ENCODE results near the gene FNBP1. TPM values are rescaled to one million over a fixed set of nuclear protein-coding genes. Genes with fewer than 3 reads are reported as not detected.
"Not testable (repeated sequence)": the region's sequence is repeated elsewhere in the genome, so short reads cannot be mapped to it uniquely, and the experiment has no call there.

The FNBP1 gene
- total RNA-seq, 1 experiment from 2014 or later: 53.6 TPM

DNA sequence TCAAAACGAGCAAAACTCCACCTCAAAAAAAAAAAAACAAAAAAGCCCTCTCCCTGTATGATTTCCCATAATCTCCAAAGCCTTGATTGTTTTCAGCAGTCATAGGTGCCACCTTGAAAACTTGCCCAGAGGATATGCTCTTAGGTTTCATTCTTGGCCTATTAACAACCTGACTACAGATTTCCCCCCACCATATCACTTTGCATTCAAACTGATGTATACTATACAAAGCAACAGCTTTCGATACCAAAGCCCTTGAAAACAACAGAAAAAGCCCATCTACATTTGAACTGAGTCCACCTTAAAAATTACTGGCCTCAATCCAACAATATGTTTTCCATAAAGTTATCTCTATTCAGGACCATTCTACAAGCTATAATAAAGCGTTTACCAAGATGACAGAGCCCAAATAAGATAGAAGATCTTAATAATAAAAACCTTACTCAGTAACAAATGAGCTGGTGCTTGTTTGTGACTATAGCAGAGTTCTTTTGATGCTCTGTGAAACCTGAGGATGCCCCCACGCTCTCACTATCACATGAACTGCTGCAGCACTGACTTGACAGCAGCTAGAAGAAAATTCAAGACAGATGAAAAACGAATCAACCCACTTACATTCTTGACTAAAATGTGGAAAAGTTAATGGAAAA lies 44.4 kb downstream of the FNBP1 start:
- no peak overlapping the region for H3K27ac ChIP-seq (ENCODE audit: low read length)
- H3K4me1 ChIP-seq (ENCODE audit: control insufficient read depth, insufficient read depth, low read length): peaks cover 12% of the 10 kb centered on the region; the same call in 1 of the 2 replicates
- ATAC-seq (no peak), DNase-seq (ENCODE audit: low read depth, low spot score) (no peak)
- no TSS peak for BruUV-seq (replicated peaks)
- in situ Hi-C loops (cut with HindIII; ENCODE audit: low pct_unique_long_range_greater_than_20kb, low sequenced_read_pairs): no loop called here
- H3K27me3 ChIP-seq (ENCODE audit: control insufficient read depth, insufficient read depth, low read length): no peaks in the 10 kb centered on the region
- no peaks in the 10 kb centered on the region for H3K9me3 ChIP-seq (ENCODE audit: control insufficient read depth, insufficient read depth, low read depth, low read length)
- no peak overlapping the region for H3K4me3 ChIP-seq (ENCODE audit: low read depth in 2 of 2, low read length in 2 of 2)
- TF ChIP-seq, protein P1, sequence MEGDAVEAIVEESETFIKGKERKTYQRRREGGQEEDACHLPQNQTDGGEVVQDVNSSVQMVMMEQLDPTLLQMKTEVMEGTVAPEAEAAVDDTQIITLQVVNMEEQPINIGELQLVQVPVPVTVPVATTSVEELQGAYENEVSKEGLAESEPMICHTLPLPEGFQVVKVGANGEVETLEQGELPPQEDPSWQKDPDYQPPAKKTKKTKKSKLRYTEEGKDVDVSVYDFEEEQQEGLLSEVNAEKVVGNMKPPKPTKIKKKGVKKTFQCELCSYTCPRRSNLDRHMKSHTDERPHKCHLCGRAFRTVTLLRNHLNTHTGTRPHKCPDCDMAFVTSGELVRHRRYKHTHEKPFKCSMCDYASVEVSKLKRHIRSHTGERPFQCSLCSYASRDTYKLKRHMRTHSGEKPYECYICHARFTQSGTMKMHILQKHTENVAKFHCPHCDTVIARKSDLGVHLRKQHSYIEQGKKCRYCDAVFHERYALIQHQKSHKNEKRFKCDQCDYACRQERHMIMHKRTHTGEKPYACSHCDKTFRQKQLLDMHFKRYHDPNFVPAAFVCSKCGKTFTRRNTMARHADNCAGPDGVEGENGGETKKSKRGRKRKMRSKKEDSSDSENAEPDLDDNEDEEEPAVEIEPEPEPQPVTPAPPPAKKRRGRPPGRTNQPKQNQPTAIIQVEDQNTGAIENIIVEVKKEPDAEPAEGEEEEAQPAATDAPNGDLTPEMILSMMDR (IDR thresholded peaks at IDR 0.05): no peak
- TF ChIP-seq POLR2AphosphoS5 (IDR thresholded peaks at IDR 0.05; ENCODE audit: low read depth, low read length) (no peak), TCF7L2 (IDR thresholded peaks at IDR 0.05; ENCODE audit: low read depth, low read length) (no peak), SIN3A (IDR thresholded peaks at IDR 0.05; ENCODE audit: borderline replicate concordance, insufficient read depth, low read depth, low read length) (no peak)
- TF ChIP-seq, protein P2, sequence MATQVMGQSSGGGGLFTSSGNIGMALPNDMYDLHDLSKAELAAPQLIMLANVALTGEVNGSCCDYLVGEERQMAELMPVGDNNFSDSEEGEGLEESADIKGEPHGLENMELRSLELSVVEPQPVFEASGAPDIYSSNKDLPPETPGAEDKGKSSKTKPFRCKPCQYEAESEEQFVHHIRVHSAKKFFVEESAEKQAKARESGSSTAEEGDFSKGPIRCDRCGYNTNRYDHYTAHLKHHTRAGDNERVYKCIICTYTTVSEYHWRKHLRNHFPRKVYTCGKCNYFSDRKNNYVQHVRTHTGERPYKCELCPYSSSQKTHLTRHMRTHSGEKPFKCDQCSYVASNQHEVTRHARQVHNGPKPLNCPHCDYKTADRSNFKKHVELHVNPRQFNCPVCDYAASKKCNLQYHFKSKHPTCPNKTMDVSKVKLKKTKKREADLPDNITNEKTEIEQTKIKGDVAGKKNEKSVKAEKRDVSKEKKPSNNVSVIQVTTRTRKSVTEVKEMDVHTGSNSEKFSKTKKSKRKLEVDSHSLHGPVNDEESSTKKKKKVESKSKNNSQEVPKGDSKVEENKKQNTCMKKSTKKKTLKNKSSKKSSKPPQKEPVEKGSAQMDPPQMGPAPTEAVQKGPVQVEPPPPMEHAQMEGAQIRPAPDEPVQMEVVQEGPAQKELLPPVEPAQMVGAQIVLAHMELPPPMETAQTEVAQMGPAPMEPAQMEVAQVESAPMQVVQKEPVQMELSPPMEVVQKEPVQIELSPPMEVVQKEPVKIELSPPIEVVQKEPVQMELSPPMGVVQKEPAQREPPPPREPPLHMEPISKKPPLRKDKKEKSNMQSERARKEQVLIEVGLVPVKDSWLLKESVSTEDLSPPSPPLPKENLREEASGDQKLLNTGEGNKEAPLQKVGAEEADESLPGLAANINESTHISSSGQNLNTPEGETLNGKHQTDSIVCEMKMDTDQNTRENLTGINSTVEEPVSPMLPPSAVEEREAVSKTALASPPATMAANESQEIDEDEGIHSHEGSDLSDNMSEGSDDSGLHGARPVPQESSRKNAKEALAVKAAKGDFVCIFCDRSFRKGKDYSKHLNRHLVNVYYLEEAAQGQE (IDR thresholded peaks at IDR 0.05; ENCODE audit: insufficient read depth in 1 of 2, low read depth in 2 of 2, low read length in 1 of 2): no peak
- no peaks in the 10 kb centered on the region; the same call in 1 of the 2 replicates for H3K36me3 ChIP-seq (ENCODE audit: control insufficient read depth, insufficient read depth, low read length)
- CTCF ChIA-PET: no interaction called here
- POLR2A ChIA-PET: no interaction called here
- intact Hi-C loops (cut with micrococcal nuclease; ENCODE audit: unreplicated experiment): no loop called here

DNA sequence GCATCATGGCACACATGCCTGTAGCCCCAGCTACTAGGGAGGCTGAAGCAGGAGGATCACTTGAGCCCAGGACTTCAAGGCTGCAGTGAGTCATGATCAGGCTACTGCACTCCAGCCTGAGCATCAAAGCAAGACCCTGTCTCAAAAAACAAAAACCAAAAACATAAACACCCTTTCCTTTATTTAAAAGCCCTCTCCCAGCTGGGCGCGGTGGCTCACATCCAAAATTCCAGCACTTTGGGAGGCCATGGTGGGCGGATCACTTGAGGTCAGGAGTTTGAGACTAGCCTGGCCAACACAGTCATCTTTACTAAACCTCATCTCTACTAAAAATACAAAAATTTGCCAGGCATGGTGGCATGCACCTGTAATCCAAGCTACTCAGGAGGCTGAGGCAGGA lies 45.3 kb downstream of the FNBP1 start:
- POLR2A ChIA-PET; H3K4me3 ChIP-seq (ENCODE audit: low read depth in 2 of 2, low read length in 2 of 2); ATAC-seq; H3K36me3 ChIP-seq (ENCODE audit: control insufficient read depth, insufficient read depth, low read length); BruUV-seq (replicated peaks); H3K27ac ChIP-seq (ENCODE audit: low read length); in situ Hi-C loops (cut with HindIII; ENCODE audit: low pct_unique_long_range_greater_than_20kb, low sequenced_read_pairs); DNase-seq (ENCODE audit: low read depth, low spot score); H3K9me3 ChIP-seq (ENCODE audit: control insufficient read depth, insufficient read depth, low read depth, low read length); intact Hi-C loops (cut with micrococcal nuclease; ENCODE audit: unreplicated experiment); H3K27me3 ChIP-seq (ENCODE audit: control insufficient read depth, insufficient read depth, low read length); CTCF ChIA-PET: not testable (repeated sequence)
- peaks cover 12% of the 10 kb centered on the region; the same call in 1 of the 2 replicates for H3K4me1 ChIP-seq (ENCODE audit: control insufficient read depth, insufficient read depth, low read length)

DNA sequence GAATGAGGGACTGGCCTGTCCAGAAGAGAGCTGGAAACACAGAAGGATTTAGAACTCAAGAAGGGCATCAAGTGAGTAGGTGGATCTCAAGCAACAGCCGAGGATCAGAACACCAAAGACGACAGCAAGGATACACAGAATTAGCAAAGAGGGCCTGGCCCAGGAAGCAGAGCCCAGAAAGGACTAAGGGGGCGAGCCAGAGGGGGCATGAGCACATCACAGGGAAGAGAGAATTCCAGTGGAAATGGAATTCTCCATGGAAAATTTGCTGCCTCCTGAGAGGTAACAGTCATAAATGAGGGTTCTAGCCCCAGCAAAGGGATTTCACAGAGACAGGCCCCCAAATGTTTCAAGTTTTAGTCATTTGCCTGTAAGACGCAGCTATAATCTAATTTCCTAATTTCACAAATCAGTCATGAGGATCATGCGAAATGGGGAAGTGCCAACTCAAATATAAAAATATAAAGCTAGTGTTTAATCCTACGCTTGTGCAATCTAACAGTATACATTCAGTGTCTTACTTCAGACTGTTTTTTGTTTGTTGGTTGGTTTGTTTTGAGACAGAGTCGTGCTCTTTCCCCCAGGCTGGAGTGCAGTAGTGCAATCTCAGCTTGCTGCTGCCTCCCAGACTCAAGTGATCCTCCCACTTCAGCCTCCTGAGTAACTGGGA lies 46.7 kb downstream of the FNBP1 start:
- H3K4me1 ChIP-seq (ENCODE audit: control insufficient read depth, insufficient read depth, low read length): peaks cover 12% of the 10 kb centered on the region; the same call in 1 of the 2 replicates
- ATAC-seq (no peak), DNase-seq (ENCODE audit: low read depth, low spot score) (no peak)
- no peaks in the 10 kb centered on the region for H3K9me3 ChIP-seq (ENCODE audit: control insufficient read depth, insufficient read depth, low read depth, low read length)
- no peaks in the 10 kb centered on the region; the same call in 1 of the 2 replicates for H3K36me3 ChIP-seq (ENCODE audit: control insufficient read depth, insufficient read depth, low read length)
- TF ChIP-seq, protein P2 (IDR thresholded peaks at IDR 0.05; ENCODE audit: insufficient read depth in 1 of 2, low read depth in 2 of 2, low read length in 1 of 2): no peak
- TF ChIP-seq, protein P1 (IDR thresholded peaks at IDR 0.05): no peak
- H3K4me3 ChIP-seq (ENCODE audit: low read depth in 2 of 2, low read length in 2 of 2): no peak overlapping the region
- intact Hi-C loops (cut with micrococcal nuclease; ENCODE audit: unreplicated experiment): no loop called here
- H3K27me3 ChIP-seq (ENCODE audit: control insufficient read depth, insufficient read depth, low read length): no peaks in the 10 kb centered on the region
- ChIA-PET CTCF (interaction anchor here (0.6 kb wide), 1 partner anchor 62 kb away, joined by 5 read pairs; no protein-coding TSS in a partner anchor), POLR2A (interaction anchor here (0.6 kb wide), 1 partner anchor 25 kb away, joined by 3 read pairs; no protein-coding TSS in a partner anchor)
- no TSS peak for BruUV-seq (replicated peaks)
- no peak overlapping the region for H3K27ac ChIP-seq (ENCODE audit: low read length)
- in situ Hi-C loops (cut with HindIII; ENCODE audit: low pct_unique_long_range_greater_than_20kb, low sequenced_read_pairs): no loop called here
